Mucosa of descending colon (tissue), 3 donors: ENCODE results near the gene RILPL2. TPM values are rescaled to one million over a fixed set of nuclear protein-coding genes. Genes with fewer than 3 reads are reported as not detected.
"Not testable (repeated sequence)": the region's sequence is repeated elsewhere in the genome, so short reads cannot be mapped to it uniquely, and the experiment has no call there.

Experiments used
- ATAC-seq: fragments of 200-7000 bp; cut with Tn5 transposase; one replicate; pipeline ENCODE4 v1.9.1; 2020; ENCODE audit warnings: mild to moderate bottlenecking, moderate library complexity
- DNase-seq, 3 donors: peaks; one replicate each; pipeline ENCODE4 v3.0.0-alpha.2; 2020
- H3K36me3 ChIP-seq: fragments of 200-600 bp; one replicate; pipeline ENCODE4 v1.8.0; 2021; ENCODE audit warnings: low read depth, mild to moderate bottlenecking
- H3K4me1 ChIP-seq: fragments of 200-600 bp; one replicate; pipeline ENCODE4 v1.8.0; 2021; ENCODE audit warnings: low read depth, mild to moderate bottlenecking
- H3K4me3 ChIP-seq: fragments of 200-600 bp; one replicate; pipeline ENCODE4 v1.8.0; 2021; ENCODE audit warnings: mild to moderate bottlenecking
- H3K9me3 ChIP-seq: fragments of 200-600 bp; one replicate; pipeline ENCODE4 v1.8.0; 2021; ENCODE audit warnings: mild to moderate bottlenecking
- intact Hi-C, 2 donors: fragments of 100-400 bp; cut with DNase I in 1 of 2; cut with micrococcal nuclease in 1 of 2; formaldehyde crosslinking; loops; one replicate each; pipeline versions ENCODE4 v1.11.0 to v1.11.1; 2022; cut with DNase I, micrococcal nuclease
- total RNA-seq, 3 donors: library from RNA; stranded (reverse); fragmentation: NEBNext Ultra II Directional in 2 of 3; extraction: Animal tissue kit (Norgen Biotek cat#: 25700) in 2 of 3; gene quantifications; one replicate each; pipeline versions ENCODE4 v1.2.1 to v1.2.4, GENCODE V29; 2021 to 2023
- TF ChIP-seq, protein P1 (sequence below): fragments of 200-600 bp; IDR thresholded peaks from one replicate; pipeline ENCODE4 v1.8.0; 2022; ENCODE audit warnings: antibody characterized with exemption, mild to moderate bottlenecking
- donor health status: DM: no; HTN: no; CAD: no; lungs with moderate emphysema.
- donor health status: DM: no; HTN: no; CAD: no.
- donor health status: DM: no; HTN: yes; CAD: no.

Gene RILPL2
- total RNA-seq, 3 donors from 2014 or later, result 0.72 to 4.3 (median 1.6) TPM

DNA sequence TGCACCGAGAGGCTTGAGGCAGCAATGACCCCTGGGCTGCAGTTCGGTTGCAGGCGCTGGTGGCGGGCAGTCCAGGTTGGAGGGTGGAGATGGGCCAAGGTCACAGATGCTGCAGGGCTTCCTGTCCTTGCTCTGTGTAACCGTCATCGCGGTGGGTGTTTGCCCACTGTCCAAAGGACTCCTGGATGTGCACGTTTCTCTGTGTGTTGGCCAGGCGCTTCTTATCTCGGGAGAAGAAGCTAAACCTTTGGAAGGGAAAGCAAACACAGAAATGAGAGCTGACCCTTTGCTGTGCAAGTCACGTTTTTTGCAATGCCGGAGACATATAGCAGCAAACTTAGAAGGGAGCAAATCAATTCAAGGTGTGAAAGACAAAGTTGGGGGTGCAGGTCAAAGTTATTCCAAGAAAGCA is 36.0 kb upstream of the RILPL2 start:
- DNase-seq (no peak), ATAC-seq (no peak)
- TF ChIP-seq, protein P1, sequence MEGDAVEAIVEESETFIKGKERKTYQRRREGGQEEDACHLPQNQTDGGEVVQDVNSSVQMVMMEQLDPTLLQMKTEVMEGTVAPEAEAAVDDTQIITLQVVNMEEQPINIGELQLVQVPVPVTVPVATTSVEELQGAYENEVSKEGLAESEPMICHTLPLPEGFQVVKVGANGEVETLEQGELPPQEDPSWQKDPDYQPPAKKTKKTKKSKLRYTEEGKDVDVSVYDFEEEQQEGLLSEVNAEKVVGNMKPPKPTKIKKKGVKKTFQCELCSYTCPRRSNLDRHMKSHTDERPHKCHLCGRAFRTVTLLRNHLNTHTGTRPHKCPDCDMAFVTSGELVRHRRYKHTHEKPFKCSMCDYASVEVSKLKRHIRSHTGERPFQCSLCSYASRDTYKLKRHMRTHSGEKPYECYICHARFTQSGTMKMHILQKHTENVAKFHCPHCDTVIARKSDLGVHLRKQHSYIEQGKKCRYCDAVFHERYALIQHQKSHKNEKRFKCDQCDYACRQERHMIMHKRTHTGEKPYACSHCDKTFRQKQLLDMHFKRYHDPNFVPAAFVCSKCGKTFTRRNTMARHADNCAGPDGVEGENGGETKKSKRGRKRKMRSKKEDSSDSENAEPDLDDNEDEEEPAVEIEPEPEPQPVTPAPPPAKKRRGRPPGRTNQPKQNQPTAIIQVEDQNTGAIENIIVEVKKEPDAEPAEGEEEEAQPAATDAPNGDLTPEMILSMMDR, result no peak
- H3K4me3 ChIP-seq, result no peak overlapping the region
- no peaks in the 10 kb centered on the region for H3K9me3 ChIP-seq
- no peaks in the 10 kb centered on the region for H3K4me1 ChIP-seq
- intact Hi-C loops, result no loop called here
- no peaks in the 10 kb centered on the region for H3K36me3 ChIP-seq

DNA sequence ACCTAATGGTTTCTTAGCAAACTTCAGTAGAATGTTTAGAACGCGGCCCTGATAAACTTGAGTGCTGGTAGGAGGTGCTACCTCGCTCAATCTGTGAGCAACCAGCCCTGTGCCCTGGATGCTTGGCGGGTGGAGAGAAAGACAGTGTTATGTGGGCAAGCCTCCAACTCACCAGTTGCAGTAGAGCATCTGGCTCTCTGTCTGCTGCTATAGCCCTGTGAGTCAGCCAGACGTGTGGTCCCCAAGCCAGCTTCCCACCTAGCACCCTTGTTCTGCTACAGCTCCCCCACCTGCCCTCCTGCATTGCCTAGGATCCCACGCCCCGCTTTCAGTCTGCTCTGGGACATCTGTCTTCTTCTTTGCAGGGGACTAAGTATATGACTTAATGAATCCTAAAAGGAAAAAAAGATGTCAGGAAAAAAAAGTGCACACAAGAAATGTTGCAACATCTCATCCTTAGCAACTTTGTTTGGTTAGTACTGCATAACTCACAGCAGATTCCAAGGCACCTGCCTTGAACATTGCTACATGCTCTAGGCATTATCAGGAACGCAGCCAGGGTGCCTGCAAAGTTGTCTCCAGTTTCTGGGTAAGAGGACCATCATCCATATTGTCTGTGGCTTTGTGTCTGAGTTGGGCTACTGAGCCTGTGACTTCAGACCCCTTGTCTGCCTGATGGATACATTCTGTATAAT is 35.0 kb upstream of the RILPL2 start:
- intact Hi-C loops, result no loop called here
- no peak for DNase-seq
- Histone ChIP-seq H3K36me3 (no peaks in the 10 kb centered on the region), H3K4me1 (no peaks in the 10 kb centered on the region), H3K4me3 (no peak overlapping the region), H3K9me3 (no peaks in the 10 kb centered on the region)
- TF ChIP-seq, protein P1, result no peak
- ATAC-seq, result no peak

DNA sequence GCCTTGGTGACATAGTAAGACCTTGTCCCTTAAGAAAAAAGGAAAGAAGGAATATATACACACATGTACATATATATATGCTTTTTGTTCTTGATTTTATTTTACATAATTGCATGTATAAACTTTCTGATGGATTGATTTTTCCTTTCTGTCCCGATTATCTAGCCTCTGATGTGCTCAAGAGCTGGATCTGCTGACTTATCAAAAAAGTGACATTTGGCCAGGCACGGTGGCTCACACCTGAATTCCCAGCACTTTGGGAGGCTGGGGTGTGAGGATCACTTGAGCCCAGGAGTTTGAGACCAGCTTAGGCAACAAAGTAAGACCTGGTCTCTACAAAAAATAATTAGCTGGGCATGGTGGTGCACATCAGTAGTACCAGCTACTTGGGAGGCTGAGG is 33.5 kb upstream of the RILPL2 start:
- Histone ChIP-seq H3K4me3 (no peak overlapping the region), H3K9me3 (no peaks in the 10 kb centered on the region), H3K4me1 (no peaks in the 10 kb centered on the region), H3K36me3 (no peaks in the 10 kb centered on the region)
- ATAC-seq, result no peak
- intact Hi-C loops, result no loop called here
- no peak for DNase-seq
- TF ChIP-seq, protein P1, result no peak

DNA sequence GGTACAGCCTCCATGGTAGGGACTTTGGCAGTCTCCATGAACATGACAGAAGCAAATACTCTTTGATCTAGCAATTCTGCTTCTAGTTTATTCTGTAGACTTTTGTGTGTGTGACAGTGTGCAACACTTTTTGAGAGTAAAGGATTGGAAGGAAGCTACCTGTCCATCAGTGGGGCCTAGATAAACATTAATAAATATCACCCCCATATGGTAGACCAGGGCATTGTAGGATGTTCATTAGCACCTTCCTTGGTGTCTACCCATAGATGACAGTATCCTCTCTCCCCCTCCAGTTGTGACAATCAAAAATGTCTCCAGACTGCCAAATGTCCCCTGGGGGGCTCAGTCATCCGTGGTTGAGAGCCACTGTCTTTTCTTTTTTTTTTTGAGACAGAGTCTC is 32.3 kb upstream of the RILPL2 start:
- TF ChIP-seq, protein P1, result no peak
- Histone ChIP-seq H3K36me3 (no peaks in the 10 kb centered on the region), H3K4me1 (no peaks in the 10 kb centered on the region), H3K9me3 (no peaks in the 10 kb centered on the region), H3K4me3 (no peak overlapping the region)
- intact Hi-C loops, result no loop called here
- peak; percentile 29 for ATAC-seq
- no peak for DNase-seq

DNA sequence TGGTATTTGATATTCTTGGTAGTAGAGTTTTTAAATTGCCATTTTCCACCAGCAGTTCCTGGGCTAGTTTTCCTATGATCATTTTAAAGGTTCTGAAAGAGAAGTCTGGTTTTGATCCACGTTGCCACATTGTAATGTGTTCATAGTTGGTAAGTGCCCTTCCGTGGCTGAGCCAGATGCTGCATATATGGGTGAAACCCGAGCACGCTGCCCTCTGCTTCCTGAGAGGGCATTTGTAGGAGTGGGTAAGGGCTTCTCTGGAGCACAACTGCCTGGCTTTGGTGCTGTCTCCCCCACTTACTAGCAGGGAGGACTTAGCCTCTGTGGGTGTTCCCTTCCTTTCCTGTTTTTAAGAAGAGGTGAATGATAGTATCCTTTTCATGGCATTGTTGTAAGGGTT is 28.6 kb upstream of the RILPL2 start:
- Histone ChIP-seq H3K9me3 (no peaks in the 10 kb centered on the region), H3K4me3 (no peak overlapping the region), H3K36me3 (no peaks in the 10 kb centered on the region), H3K4me1 (no peaks in the 10 kb centered on the region)
- ATAC-seq, result no peak
- TF ChIP-seq, protein P1, result no peak
- no peak for DNase-seq
- intact Hi-C loops, result no loop called here

DNA sequence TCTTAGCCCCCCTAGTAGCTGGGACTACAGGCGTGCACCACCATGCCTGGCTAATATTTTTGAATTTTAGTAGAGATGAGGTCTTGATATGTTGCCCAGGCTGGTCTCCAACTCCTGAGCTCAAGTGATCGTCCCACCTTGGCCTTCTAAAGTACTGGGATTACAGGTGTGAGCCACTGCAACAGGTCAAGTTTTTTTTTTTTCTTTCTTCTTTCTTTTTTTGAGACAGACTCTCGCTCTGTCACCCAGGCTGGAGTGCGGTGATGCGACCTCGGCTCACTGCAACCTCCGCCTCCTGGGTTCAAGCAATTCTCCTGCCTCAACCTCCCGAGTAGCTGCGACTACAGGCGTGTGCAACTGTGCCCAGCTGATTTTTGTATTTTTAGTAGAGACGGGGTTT is 26.7 kb upstream of the RILPL2 start:
- H3K4me3 ChIP-seq, intact Hi-C loops, H3K4me1 ChIP-seq, H3K9me3 ChIP-seq, H3K36me3 ChIP-seq, ATAC-seq, DNase-seq: not testable (repeated sequence)
